Activated T-helper 1 cell treated with anti-CD3 and anti-CD28 coated beads, Interleukin-12 subunit alpha, Interleukin-12 subunit beta, Interleukin-2, Interleukin-4 antibody, amounts not matched to agents 30 ng/mL and 10 ng/mL and 1 ng/mL, durations not matched to agents 14 hours and 24 hours and 36 hours (primary cell): ENCODE measurements around the gene CLMN. TPM values are rescaled to one million over a fixed set of nuclear protein-coding genes. Genes with fewer than 3 reads are reported as not detected.

Source experiments
- DNase-seq: peaks from one replicate; pipeline ENCODE4 v3.0.0; 2021; ENCODE audit warnings: low spot score
- H3K27ac Mint-ChIP-seq: one replicate; pipeline ENCODE4 v1.8.0; 2021; ENCODE audit warnings: mild to moderate bottlenecking, mixed read lengths
- H3K27me3 Mint-ChIP-seq: one replicate; pipeline ENCODE4 v1.8.0; 2022; ENCODE audit warnings: mild to moderate bottlenecking, moderate library complexity, mixed read lengths; ENCODE audit not compliant: insufficient read depth
- H3K36me3 Mint-ChIP-seq: one replicate; pipeline ENCODE4 v1.8.0; 2021; ENCODE audit warnings: low read depth, mixed read lengths
- H3K4me1 Mint-ChIP-seq: one replicate; pipeline ENCODE4 v1.8.0; 2021; ENCODE audit warnings: low read depth, mixed read lengths
- H3K4me3 Mint-ChIP-seq: one replicate; pipeline ENCODE4 v1.8.0; 2021; ENCODE audit warnings: mild to moderate bottlenecking, moderate library complexity, mixed read lengths
- H3K9me3 Mint-ChIP-seq: one replicate; pipeline ENCODE4 v1.8.0; 2021; ENCODE audit warnings: mixed read lengths
- intact Hi-C: fragments of 100-400 bp; cut with micrococcal nuclease; formaldehyde crosslinking; loops from one replicate; pipeline ENCODE4 v1.15.1; 2024
- total RNA-seq: library from RNA; stranded (reverse); gene quantifications from 2 replicates; pipeline ENCODE4 v1.2.3, GENCODE V29; 2022

CLMN gene
- total RNA-seq, 1 donor from 2014 or later = 0.80 TPM

DNA sequence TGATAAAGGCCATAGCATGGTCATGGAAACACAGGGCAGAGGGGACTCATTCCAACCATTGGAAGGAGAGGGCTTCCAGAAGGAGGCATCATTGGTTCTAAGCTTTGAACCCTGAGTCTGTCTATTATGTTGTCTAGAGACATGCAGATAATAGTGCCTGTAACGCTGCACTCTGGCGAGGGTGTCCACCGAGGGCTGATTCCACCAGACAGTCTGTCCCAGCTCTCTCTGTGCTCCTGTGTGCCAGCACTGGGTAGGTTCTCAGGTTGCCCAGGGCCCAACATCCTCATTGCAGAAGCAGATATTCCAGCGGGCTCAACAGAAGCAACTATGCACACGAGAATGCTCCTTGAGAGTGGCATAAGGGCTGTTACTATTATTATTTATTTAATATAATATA, 18.7 kb upstream of the CLMN start:
- Mint-ChIP-seq H3K27me3 (peaks cover 2% of the 10 kb centered on the region), H3K36me3 (no peaks in the 10 kb centered on the region), H3K4me1 (no peaks in the 10 kb centered on the region), H3K27ac (no peak overlapping the region), H3K9me3 (no peaks in the 10 kb centered on the region), H3K4me3 (no peak overlapping the region)
- intact Hi-C loops = no loop called here
- DNase-seq = no peak

DNA sequence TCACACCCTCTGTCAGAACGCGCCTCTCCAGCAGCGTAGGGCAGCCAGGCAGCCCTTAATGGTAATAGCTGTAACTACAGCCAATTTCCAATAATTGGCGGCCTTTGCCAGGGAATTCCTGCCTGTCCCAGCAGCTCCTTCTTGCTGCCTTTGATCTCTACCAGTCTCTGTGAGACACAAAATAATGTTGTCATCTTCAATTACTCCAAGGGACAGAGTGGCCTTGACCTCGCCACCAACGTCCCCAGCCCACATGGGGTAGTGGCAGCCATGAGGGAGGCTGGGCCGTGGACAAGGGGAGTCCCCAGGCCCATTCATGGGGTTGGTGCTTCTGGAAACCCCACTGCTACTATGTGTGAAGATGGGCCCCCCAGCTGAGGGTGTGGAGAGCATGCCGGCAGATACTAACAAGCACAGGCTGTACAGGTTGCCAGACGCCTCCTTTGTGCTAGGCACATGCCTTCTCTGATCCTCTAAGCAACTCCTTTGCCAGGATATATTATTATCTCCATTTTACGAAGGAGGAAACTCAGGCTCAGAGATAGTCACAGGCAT, 17.4 kb upstream of the CLMN start:
- Mint-ChIP-seq H3K4me1 (no peaks in the 10 kb centered on the region), H3K27ac (no peak overlapping the region), H3K36me3 (no peaks in the 10 kb centered on the region), H3K9me3 (no peaks in the 10 kb centered on the region), H3K4me3 (no peak overlapping the region), H3K27me3 (peaks cover 2% of the 10 kb centered on the region)
- no peak for DNase-seq
- intact Hi-C loops = no loop called here

DNA sequence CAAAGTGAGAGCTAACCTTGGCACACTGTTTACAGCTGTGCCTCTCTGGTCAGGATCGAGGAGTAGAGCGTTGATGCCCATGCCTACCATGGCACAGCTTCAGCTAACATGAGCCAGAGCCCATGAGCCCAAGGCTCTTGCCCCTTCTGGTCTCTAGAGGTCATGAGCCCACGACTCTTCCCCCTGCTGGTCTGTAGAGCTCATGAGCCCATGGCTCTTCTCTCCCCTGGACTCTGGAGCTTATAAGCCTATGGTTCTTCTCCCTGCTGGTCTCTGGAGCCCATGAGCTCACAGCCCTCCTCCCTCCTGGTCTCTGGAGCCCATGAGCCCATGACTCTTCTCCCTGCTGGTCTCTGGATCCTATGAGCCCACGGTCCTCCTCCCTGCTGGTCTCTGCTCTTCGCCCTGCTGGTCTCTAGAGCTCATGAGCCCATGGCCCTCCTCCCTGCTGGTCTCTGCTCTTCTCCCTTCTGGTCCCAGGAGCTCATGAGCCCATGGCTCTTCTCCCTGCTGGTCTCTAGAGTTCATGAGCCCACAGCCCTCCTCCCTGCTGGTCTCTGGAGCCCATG, 16.6 kb upstream of the CLMN start:
- Mint-ChIP-seq H3K27ac (no peak overlapping the region), H3K4me3 (no peak overlapping the region), H3K4me1 (no peaks in the 10 kb centered on the region), H3K36me3 (no peaks in the 10 kb centered on the region), H3K9me3 (no peaks in the 10 kb centered on the region), H3K27me3 (no peaks in the 10 kb centered on the region)
- DNase-seq = no peak
- intact Hi-C loops = no loop called here

DNA sequence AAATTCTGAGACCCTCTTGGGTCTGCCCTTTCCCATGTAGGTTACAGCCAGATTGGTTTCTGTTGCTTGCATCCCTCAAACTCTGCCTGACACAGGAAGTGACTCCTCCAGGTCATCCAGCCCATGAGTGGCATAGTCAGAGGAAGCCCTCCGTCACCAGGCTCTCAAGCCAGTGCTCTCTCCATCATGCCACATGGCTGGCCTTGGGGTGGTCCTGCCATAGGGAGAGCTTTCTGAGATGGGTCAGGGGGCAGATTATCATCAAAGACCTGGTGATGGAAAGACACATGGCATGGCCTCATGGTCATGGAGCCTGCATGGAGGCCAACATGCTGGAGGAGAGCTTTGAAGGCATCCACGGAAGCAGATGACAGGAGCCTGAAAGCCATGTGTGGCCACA, 15.4 kb upstream of the CLMN start:
- Mint-ChIP-seq H3K4me1 (no peaks in the 10 kb centered on the region), H3K36me3 (no peaks in the 10 kb centered on the region), H3K27ac (no peak overlapping the region), H3K27me3 (no peaks in the 10 kb centered on the region), H3K4me3 (no peak overlapping the region), H3K9me3 (no peaks in the 10 kb centered on the region)
- DNase-seq = no peak
- intact Hi-C loops = no loop called here

DNA sequence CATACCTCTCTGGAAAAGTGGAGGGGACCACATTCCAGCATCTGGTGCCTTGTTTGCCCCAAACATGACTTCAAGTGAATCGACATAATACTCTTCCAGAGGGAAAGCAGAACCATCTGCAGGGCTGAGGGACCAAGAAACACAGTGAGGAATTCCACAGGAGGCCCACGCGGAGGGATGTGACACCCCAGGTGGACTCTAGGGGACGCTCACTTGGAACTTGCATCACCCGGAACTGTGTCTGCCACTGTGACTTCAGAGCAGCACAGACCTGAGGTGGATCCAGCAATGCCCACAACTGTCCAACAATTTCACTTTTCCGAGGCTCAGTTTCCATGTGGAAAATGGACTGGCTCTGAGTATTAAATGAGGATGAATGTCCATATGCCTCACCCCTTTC, 14.3 kb upstream of the CLMN start:
- intact Hi-C loops = no loop called here
- DNase-seq = no peak
- H3K9me3 Mint-ChIP-seq = no peaks in the 10 kb centered on the region
- H3K27me3 Mint-ChIP-seq = peaks cover under 1% of the 10 kb centered on the region
- H3K36me3 Mint-ChIP-seq = no peaks in the 10 kb centered on the region
- H3K27ac Mint-ChIP-seq = no peak overlapping the region
- H3K4me3 Mint-ChIP-seq = no peak overlapping the region
- no peaks in the 10 kb centered on the region for H3K4me1 Mint-ChIP-seq

DNA sequence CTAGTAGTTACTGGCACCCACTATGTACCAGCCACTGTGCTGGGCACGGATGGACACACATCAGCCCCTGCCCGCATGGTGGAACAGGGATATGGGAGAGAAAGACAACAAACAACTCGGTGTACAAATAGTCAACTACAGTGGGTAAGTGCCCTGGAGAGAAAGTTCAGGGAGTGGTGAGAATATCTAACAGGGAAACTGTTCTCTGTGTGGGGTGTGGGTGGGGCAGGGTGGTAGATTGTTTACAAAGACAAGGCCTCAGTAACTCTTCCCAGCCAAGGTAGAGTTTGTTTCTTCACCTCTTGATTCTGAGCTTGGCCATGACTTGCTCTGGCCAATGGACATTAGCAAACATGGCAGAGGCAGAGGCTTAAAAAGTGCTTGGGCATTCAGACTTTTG, 12.9 kb upstream of the CLMN start:
- no peaks in the 10 kb centered on the region for H3K9me3 Mint-ChIP-seq

DNA sequence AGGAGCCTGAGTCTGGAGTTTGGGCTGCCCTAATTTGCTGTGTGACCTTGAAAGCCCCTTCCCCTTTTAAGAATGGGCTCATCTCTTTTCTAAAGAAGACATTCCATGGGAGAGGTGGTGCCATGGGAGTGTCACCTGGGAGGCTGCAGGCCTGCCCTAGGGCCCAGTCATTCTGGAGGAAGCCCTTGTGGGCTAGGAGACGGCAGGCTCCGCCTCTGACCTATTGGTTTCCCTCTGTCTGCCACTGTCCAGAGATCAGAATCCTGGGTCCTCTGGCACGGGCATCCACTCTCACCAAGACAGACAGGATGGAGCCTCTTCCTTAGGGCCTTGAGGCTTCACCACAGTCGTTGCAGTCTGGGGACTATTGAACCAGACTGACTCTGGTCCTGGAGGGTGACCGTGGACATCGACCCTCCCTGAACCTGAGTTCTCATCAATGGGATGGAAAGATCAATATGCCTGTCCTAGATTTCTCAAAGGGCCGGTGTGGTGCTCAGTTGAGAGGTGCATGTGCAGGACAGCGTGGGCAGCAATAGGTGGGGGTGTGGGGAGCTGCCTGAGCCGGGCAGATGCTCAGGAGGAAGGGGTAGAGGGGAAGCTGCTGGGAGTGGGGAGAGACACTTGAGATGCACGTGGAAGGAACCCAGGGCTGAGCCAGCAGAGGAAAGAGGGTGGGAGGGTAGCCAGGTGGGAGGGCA, 12.2 kb upstream of the CLMN start:
- H3K27me3 Mint-ChIP-seq = peaks cover 11% of the 10 kb centered on the region
- no peak overlapping the region for H3K4me3 Mint-ChIP-seq
- no peaks in the 10 kb centered on the region for H3K36me3 Mint-ChIP-seq
- intact Hi-C loops = no loop called here
- no peak overlapping the region for H3K27ac Mint-ChIP-seq
- no peaks in the 10 kb centered on the region for H3K4me1 Mint-ChIP-seq
- no peak for DNase-seq
- H3K9me3 Mint-ChIP-seq = no peaks in the 10 kb centered on the region

More for the DNA sequence above, 12.9 kb upstream of the CLMN start:
- intact Hi-C loops = no loop called here
- H3K4me1 Mint-ChIP-seq = no peaks in the 10 kb centered on the region
- H3K4me3 Mint-ChIP-seq = no peak overlapping the region
- DNase-seq = no peak
- H3K27me3 Mint-ChIP-seq = peaks cover 7% of the 10 kb centered on the region
- H3K36me3 Mint-ChIP-seq = no peaks in the 10 kb centered on the region
- H3K27ac Mint-ChIP-seq = no peak overlapping the region

DNA sequence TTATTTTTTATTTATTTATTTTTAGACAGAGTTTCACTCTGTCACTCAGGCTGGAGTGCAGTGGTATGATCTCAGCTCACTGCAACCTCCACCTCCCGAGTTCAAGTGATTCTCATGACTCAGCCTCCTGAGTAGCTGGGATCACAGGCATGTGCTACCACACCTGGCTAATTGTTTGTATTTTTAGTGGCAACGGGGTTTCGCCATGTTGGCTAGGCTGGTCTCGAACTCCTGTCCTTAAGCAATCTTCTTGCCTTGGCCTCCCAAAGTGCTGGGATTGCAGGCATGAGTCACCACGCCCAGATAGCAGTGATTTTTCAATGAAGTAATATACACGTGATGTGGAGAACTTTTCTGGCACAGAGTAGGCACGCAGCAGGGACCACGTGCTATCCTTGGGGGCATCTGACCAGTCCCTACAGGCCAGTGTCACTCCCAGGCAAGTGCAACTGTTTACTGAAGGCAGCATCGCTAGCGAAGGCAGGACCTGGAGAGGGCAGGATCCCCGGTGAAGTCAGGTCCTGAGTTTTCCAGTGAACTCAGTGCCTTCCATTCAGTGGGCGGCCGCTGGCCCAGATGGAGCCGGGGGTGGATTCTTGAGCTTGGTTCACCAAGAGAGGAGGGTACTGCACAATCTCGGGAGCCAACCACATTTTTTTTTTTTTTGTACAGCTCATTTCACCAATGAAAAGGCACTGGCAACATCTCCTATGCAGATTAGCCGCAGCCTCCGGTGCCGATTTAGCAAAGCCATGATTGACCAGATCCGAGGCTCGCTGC, 11.1 kb upstream of the CLMN start:
- Mint-ChIP-seq H3K4me3 (no peak overlapping the region), H3K27ac (no peak overlapping the region), H3K9me3 (no peaks in the 10 kb centered on the region), H3K4me1 (no peaks in the 10 kb centered on the region), H3K27me3 (peaks cover 18% of the 10 kb centered on the region), H3K36me3 (no peaks in the 10 kb centered on the region)
- DNase-seq = no peak
- intact Hi-C loops = no loop called here

DNA sequence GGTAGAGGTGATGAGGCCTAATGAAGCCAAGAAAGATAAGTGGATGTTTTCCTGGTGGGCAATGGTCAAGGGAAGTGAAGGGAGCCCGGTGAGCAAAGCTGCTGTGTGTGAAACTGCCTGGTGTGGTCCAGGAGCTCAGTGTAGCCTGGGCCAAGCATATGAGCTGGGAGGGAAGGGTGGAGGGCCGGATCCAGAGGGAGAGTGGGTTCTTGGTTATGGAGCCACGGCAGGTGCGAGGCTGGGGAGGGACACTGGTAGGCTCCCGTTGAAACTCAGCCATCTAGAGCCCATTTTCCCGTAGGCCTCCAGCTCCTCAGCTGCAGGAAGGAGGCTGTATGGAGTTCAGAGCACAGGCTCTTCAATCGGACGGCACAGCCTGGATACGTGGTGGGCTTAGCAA, 10.2 kb upstream of the CLMN start:
- H3K27ac Mint-ChIP-seq = no peak overlapping the region
- intact Hi-C loops = no loop called here
- H3K9me3 Mint-ChIP-seq = no peaks in the 10 kb centered on the region
- no peaks in the 10 kb centered on the region for H3K4me1 Mint-ChIP-seq
- H3K4me3 Mint-ChIP-seq = no peak overlapping the region
- no peaks in the 10 kb centered on the region for H3K36me3 Mint-ChIP-seq
- no peak for DNase-seq
- H3K27me3 Mint-ChIP-seq = peaks cover 18% of the 10 kb centered on the region

DNA sequence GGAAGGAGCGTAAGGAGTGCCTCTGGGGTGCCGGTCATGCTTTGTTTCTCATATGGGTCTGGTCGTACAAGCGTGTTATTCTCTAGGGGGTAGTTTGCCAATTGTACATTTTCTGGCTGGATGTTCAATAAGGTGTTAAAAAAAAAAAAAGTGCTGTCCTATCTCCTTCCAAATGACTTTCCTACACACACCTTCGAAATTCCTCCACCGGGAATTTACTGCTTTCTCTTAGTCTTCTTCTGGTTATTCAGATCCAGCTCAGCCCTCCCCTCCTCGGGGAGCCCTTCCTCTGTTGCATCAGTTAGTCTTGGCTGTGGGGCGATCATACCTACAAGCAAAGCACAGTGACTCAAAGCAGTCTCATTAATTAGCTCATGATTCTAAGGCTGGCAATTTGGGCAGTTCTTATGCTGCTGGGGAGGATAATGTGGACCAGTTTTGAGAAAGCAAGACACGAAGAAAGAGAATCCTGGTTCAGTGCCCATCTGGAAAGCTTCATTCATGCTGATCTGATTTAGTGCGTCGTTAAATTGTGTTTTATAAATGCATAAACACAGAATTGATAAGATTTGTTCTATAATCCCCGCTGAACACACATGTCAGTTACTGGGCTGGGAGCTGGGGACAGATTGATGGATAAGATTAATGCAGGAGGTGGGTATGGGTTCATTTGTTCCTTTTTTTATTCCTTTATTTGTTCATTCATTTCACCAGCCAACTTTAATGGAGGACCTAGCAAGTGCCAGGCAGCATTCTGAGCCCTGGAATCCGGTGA, 9.2 kb upstream of the CLMN start:
- H3K9me3 Mint-ChIP-seq = no peaks in the 10 kb centered on the region
- no peak for DNase-seq
- H3K4me1 Mint-ChIP-seq = no peaks in the 10 kb centered on the region
- H3K36me3 Mint-ChIP-seq = no peaks in the 10 kb centered on the region
- H3K27ac Mint-ChIP-seq = no peak overlapping the region
- no peak overlapping the region for H3K4me3 Mint-ChIP-seq
- intact Hi-C loops = no loop called here
- peaks cover 18% of the 10 kb centered on the region for H3K27me3 Mint-ChIP-seq

DNA sequence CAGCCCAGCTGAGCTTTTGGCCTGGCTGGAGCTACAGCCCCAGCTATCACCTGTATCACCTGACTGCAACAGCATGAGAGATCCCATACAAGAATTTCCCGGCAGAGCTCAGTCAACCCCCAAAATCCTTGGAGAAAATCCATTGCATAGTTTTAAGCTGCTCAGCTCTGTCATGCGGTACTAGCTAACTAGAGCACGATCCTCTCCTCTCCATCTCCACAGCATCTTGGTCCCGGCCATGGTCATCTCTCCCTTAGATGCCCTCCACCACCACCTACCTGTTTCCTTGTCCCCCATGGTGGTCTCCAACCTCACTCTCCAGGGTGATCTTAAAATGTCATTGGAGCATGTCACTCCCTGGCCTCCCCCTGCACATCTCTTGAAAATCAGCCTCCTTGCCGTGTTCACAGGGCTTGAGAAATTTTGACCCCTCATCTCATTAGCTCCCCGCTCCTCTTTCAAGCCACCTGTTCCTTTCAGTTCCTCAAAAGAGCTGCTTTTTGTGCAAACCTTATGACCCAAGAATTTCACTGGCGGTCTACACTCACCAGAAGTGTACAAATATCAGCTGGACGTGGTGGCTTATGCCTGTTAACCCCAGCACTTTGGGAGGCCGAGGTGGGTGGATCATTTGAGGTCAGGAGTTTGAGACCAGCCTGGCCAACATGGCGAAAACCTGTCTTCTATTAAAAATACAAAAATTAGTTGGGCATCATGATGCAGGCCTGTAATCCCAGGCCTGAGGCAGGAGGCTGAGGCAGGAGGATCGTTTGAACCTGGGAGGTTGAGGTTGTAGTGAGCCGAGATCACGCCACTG, 8.1 kb upstream of the CLMN start:
- Mint-ChIP-seq H3K4me1 (no peaks in the 10 kb centered on the region), H3K4me3 (no peak overlapping the region), H3K27me3 (peaks cover 23% of the 10 kb centered on the region), H3K27ac (no peak overlapping the region), H3K9me3 (no peaks in the 10 kb centered on the region), H3K36me3 (no peaks in the 10 kb centered on the region)
- no peak for DNase-seq
- intact Hi-C loops = no loop called here

DNA sequence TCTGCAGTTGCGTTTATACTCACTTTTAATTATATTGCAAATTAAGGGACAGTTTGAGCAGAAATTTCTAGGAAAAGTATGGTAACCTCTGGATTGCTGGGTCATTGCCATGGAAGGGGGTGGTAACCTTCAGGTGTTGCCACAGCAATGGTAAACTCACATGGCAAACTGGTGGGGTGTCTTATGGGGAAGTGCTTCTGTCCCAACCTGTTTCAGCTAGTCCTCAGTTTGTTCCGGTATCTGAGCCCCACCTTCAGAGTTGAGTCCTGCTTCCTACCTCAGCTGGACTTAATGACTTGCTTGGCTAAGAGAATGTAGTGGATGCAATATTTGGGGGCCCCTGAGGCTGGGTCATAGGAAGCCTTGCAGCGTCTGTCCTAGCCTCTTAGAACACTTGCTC, 7.3 kb upstream of the CLMN start:
- Mint-ChIP-seq H3K27ac (no peak overlapping the region), H3K27me3 (peaks cover 25% of the 10 kb centered on the region), H3K4me1 (no peaks in the 10 kb centered on the region), H3K36me3 (no peaks in the 10 kb centered on the region), H3K9me3 (no peaks in the 10 kb centered on the region), H3K4me3 (no peak overlapping the region)
- intact Hi-C loops = no loop called here
- DNase-seq = no peak
